Activated T-cell treated with anti-CD3 and anti-CD28 coated beads for 48 hours (primary cell): ENCODE data around the gene PHACTR4.
"Not testable (repeated sequence)": the region's sequence is repeated elsewhere in the genome, so short reads cannot be mapped to it uniquely, and the experiment has no call there.

Experiments
- DNase-seq: peaks from one replicate; pipeline ENCODE4 v3.0.0-alpha.2; 2020; ENCODE audit warnings: low read depth

The PHACTR4 gene

GRCh38 chr1:28371010-28371377, 1.5 kb downstream of the PHACTR4 start:
- DNase-seq: no peak

DNA sequence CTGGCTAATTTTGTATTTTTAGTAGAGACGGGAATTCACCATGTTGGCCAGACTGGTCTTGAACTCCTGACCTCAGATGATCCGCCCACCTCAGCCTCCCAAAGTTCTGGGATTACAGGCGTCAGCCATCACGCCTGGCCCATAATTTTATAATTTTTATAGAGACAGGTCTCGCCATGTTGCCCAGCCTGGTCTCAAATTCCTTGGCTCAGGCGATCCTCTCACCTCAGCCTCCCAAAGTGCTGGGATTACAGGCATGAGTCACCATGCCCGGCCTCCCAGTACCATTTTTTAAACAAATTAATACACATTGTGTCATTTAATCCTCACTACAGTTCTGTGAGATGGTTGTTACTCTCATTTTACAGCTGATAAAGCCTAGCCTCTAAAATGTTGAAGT, 3.9 kb downstream of the PHACTR4 start:
- not testable (repeated sequence) for DNase-seq

DNA sequence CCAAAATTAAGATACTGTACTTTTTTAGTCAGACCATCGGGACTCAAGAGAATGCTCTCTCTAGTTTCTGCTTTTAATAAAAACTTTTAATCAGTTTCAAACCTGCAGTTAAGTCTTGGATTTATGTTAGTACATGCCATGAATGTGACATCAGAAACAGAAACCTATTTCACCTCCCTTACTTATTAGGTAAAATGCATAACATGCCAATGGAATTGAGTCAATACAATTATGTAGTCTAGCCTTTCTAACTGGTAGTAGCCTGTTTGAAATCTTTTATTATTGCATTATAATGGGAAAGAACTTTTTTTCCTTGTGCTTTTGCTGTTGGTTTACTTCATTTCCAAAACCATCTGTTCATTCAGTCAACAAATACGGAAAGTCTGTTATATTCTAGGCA, 4.8 kb downstream of the PHACTR4 start:
- no peak for DNase-seq

GRCh38 chr1:28375598-28375997, 6.1 kb downstream of the PHACTR4 start:
- not testable (repeated sequence) for DNase-seq

DNA sequence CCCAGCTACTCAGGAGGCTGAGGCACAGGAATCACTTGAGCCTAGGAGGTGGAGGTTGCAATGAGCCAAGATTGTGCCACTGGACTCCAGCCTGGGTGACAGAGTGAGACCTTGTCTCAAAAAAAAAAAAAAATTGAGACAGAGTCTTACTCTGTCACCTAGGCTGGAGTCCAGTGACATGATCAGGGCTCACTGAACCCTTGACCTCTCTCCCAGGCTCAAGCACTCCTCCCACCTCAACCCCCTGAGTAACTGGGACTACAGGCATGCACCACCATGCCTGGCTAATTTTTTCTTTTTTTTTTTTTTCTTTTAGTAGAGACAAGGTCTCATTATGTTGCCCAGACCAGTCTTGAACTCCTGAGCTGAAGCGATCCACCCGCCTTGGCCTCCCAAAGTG, 6.7 kb downstream of the PHACTR4 start:
- DNase-seq: not testable (repeated sequence)

DNA sequence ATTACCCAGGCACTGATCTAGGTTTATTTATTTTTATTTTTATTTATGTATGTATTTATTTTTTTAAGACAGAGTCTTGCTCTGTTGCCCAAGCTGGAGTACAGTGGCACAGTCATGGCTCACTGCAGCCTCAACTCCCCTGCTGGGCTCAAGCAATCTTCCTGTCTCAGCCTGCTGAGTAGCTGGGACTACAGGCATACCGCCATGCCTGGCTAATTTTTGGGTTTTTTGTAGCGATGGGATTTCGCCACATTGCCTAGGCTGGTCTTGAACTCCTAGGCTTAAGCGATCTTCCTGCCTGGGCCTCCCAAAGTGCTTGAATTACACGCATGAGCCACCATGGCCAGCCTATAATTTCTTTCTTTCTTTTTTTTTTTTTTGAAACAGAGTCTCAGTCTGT, 9.4 kb downstream of the PHACTR4 start:
- DNase-seq: no peak

DNA sequence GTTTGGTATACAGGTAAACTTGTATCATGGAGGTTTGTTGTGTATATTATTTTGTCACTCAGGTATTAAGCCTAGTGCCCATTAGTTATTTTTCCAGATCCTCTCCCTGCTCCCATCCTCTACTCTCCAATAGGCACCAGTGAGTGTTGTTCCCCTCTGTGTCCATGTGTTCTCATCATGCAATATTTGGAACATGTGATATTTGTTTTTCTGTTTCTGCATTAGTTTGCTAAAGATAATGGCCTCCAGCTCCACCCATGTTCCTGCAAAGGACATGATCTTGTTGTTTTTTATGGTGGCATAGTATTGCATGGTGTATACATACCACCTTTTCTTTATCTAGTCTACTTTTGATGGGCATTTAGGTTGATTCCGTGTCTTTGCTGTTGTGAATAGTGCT, 10.9 kb downstream of the PHACTR4 start:
- DNase-seq: no peak

GRCh38 chr1:28383785-28384184, 14.2 kb downstream of the PHACTR4 start:
- DNase-seq: not testable (repeated sequence)

GRCh38 chr1:28392027-28392652, 22.6 kb downstream of the PHACTR4 start:
- no peak for DNase-seq

GRCh38 chr1:28394136-28394535, 24.6 kb downstream of the PHACTR4 start:
- no peak for DNase-seq

GRCh38 chr1:28395181-28395580, 25.6 kb downstream of the PHACTR4 start:
- DNase-seq: no peak

GRCh38 chr1:28401760-28402159, 32.2 kb downstream of the PHACTR4 start:
- DNase-seq: no peak

GRCh38 chr1:28409090-28409489, 39.5 kb downstream of the PHACTR4 start:
- DNase-seq: no peak

- no peak for DNase-seq
Measured at GRCh38 chr1:28411656-28412055, 42.1 kb downstream of the PHACTR4 start.

DNA sequence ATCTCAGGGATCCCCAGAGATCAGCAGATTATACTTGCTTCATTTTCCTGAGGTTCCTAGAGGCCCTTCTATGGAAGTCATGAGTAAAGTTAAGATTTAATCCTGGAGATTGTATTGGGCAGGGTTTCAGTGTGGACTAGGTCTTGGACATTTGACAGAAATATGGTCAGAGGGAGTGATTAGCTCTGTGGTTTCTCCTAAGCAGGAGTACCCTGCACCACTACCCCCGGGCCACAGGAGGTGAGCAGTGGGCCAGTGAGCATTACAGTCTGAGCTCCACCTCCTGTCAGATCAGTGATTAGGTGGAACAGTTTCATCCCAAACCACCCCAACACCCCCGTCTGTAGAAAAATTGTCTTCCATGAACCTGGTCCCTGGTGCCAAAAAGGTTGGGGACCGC, 43.2 kb downstream of the PHACTR4 start:
- DNase-seq: no peak

- DNase-seq: no peak
Measured at GRCh38 chr1:28416509-28417194, 47.1 kb downstream of the PHACTR4 start.

- DNase-seq: no peak
Measured at GRCh38 chr1:28417441-28417922, 47.9 kb downstream of the PHACTR4 start.

- DNase-seq: no peak
Measured at GRCh38 chr1:28417926-28418637, 48.5 kb downstream of the PHACTR4 start.

- no peak for DNase-seq
Measured at GRCh38 chr1:28421744-28422143, 52.2 kb downstream of the PHACTR4 start.

DNA sequence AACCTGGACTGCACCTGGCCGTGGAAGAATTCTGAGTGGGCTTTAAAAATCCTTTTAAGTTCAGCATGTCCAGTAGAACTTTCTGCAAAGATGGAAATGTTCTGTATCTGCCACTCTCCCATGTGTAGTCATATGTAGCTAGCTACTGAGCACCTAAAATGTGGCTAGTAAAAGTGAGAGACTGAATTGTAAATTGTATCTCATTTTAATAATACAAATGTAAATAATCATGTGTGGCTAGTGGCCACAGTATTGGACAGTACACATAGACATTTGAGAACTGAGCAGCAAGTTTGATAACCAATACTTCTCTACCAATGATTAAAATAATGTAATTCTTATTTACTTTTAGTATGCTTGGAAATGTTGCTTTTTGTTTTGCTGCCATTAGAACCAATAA, 57.3 kb downstream of the PHACTR4 start:
- DNase-seq: no peak

DNA sequence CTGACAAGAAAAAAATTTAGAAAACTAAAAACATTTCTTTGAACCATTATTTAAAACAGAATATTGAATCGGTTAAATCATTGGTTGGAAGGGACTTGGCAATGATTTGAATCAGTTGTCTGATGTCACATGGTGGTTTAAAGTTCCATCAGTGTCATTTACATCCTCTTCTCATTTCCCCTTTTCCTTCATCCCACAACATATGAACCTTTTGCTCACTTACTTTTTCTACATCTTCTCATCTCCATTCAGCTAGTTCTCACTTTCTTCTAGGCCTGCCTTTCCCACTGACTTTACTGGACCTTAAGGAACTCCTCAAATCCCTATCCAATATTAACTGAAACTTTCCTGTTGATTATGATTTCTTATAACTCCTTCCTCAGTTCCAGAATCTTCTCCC, 58.5 kb downstream of the PHACTR4 start:
- DNase-seq: no peak

DNA sequence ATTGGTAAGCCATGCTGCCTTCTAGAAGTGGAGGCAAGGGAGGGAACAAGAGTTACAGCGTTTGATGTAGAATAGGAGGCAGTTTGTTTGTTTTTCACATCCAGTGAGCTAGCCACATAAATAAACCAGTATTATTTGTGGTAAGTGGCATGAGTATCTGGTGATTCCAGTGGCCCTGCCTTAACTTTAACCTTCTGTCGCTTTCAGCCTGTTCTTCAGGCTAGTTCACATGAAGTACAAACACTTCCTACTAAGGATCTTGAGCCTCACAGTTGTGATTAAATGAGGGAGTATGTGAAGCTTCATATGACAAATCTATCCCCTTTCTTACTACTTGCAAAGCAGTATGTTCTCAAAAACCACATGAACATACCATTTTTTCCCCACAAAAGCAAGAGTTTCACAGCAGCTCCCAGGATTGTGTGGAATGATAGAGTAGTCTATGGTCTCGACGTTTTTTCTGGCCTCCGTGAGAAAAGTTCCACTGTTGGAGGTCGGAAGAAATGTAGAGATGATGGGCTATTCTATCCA, 59.5 kb downstream of the PHACTR4 start:
- no peak for DNase-seq

GRCh38 chr1:28436211-28436769, 66.8 kb downstream of the PHACTR4 start:
- DNase-seq: no peak
